ENCODE measurements around the gene LILRB1.

Gene LILRB1

GRCh38 chr19:54644056-54644455 is 13.8 kb downstream of the LILRB1 start:
- Histone ChIP-seq H3K4me3 (peak overlapping the region in 1 of 10 experiments; percentile 28; a peak in 2 of 20 replicates), H3K4me1 (peaks cover 13 to 44% (median 23%) of the 10 kb centered on the region in 10 experiments)

GRCh38 chr19:54646331-54646841 is 16.1 kb downstream of the LILRB1 start:
- Histone ChIP-seq H3K9me3 (replicated peaks in 1 of 11) (no peaks in the 10 kb centered on the region), H3K27ac (no peak overlapping the region), H4K20me1 (no peaks in the 10 kb centered on the region), H3K4me2 (peak overlapping the region in 6 of 11 experiments; percentile 12 to 44 (median 30); a peak in 8 of 22 replicates), H3K4me3 (no peak overlapping the region), H3K4me1 (peaks cover 23 to 64% (median 32%) of the 10 kb centered on the region in 10 experiments), H3K36me3 (no peaks in the 10 kb centered on the region), H3K27me3 (no peaks in the 10 kb centered on the region), H3K9ac (no peak overlapping the region)
- TF ChIP-seq Cebpa-rat (IDR thresholded peaks at IDR 0.05), result no peak

More at GRCh38 chr19:54644056-54644455, 13.8 kb downstream of the LILRB1 start:
- Histone ChIP-seq H3K4me2 (peak overlapping the region in 7 of 11 experiments; percentile 18 to 86 (median 76); a peak in 13 of 22 replicates), H3K27ac (peak overlapping the region in 5 of 11 experiments; percentile 63 to 82 (median 75); a peak in 9 of 22 replicates), H3K27me3 (no peaks in the 10 kb centered on the region), H3K36me3 (no peaks in the 10 kb centered on the region), H4K20me1 (no peaks in the 10 kb centered on the region), H3K9me3 (replicated peaks in 1 of 11) (no peaks in the 10 kb centered on the region), H3K9ac (peak overlapping the region in 4 of 11 experiments; percentile 57 to 68 (median 64); a peak in 6 of 22 replicates)
- no peak for TF ChIP-seq Cebpa-rat (IDR thresholded peaks at IDR 0.05)

- Histone ChIP-seq H3K36me3 (no peaks in the 10 kb centered on the region), H3K9me3 (replicated peaks in 1 of 11) (no peaks in the 10 kb centered on the region), H3K4me3 (no peak overlapping the region), H3K4me2 (0 out of 22 replicates have a peak overlapping the region, but pooled peaks of 2 of the 11 experiments have one; percentile 13 to 15), H3K9ac (no peak overlapping the region), H4K20me1 (no peaks in the 10 kb centered on the region), H3K27ac (no peak overlapping the region), H3K27me3 (no peaks in the 10 kb centered on the region), H3K4me1 (peaks cover 23 to 61% (median 28%) of the 10 kb centered on the region in 10 experiments)
- no peak for TF ChIP-seq Cebpa-rat (IDR thresholded peaks at IDR 0.05)
These were observed 17.8 kb downstream of the LILRB1 start for GRCh38 chr19:54648129-54648528.

- no peak overlapping the region for H3K9ac ChIP-seq
- TF ChIP-seq Cebpa-rat (IDR thresholded peaks at IDR 0.05), result peak in 4 of 11 experiments; percentile 8 to 68 (median 38); a peak in 4 of 22 replicates
- peaks cover 24 to 66% (median 36%) of the 10 kb centered on the region in 10 experiments for H3K4me1 ChIP-seq
- H4K20me1 ChIP-seq, result no peaks in the 10 kb centered on the region
- H3K9me3 ChIP-seq (replicated peaks in 1 of 11), result no peaks in the 10 kb centered on the region
- no peak overlapping the region for H3K27ac ChIP-seq
- no peak overlapping the region for H3K4me3 ChIP-seq
- H3K36me3 ChIP-seq, result no peaks in the 10 kb centered on the region
- peak overlapping the region; percentile 11 to 79 (median 43); a peak in 19 of 22 replicates for H3K4me2 ChIP-seq
- H3K27me3 ChIP-seq, result no peaks in the 10 kb centered on the region
These were observed 19.9 kb downstream of the LILRB1 start for GRCh38 chr19:54650108-54650655.

- Histone ChIP-seq H3K27me3 (no peaks in the 10 kb centered on the region), H3K9ac (no peak overlapping the region; a peak in 1 of 22 replicates), H3K27ac (peak overlapping the region in 2 of 11 experiments; percentile 5 to 72; a peak in 3 of 22 replicates), H4K20me1 (no peaks in the 10 kb centered on the region), H3K9me3 (replicated peaks in 1 of 11) (no peaks in the 10 kb centered on the region), H3K36me3 (no peaks in the 10 kb centered on the region), H3K4me2 (peak overlapping the region in 3 of 11 experiments; percentile 72 to 93 (median 84); a peak in 5 of 22 replicates), H3K4me1 (peaks cover 26 to 87% (median 35%) of the 10 kb centered on the region in 10 experiments), H3K4me3 (no peak overlapping the region)
- no peak for TF ChIP-seq Cebpa-rat (IDR thresholded peaks at IDR 0.05)
These were observed 23.0 kb downstream of the LILRB1 start for GRCh38 chr19:54653181-54653809.

GRCh38 chr19:54654447-54655321 is 24.4 kb downstream of the LILRB1 start:
- no peaks in the 10 kb centered on the region for H3K36me3 ChIP-seq
- no peaks in the 10 kb centered on the region for H4K20me1 ChIP-seq
- peak overlapping the region in 7 of 11 experiments; percentile 19 to 80 (median 47); a peak in 10 of 22 replicates for H3K27ac ChIP-seq
- peaks cover 26 to 90% (median 37%) of the 10 kb centered on the region in 10 experiments for H3K4me1 ChIP-seq
- H3K4me3 ChIP-seq, result no peak overlapping the region
- H3K9ac ChIP-seq, result peak overlapping the region in 3 of 11 experiments; percentile 33 to 76 (median 74); a peak in 6 of 22 replicates
- peak overlapping the region; percentile 22 to 93 (median 52) for H3K4me2 ChIP-seq
- no peaks in the 10 kb centered on the region for H3K27me3 ChIP-seq
- peak in 4 of 11 experiments; percentile 6 to 79 (median 46); a peak in 3 of 22 replicates for TF ChIP-seq Cebpa-rat (IDR thresholded peaks at IDR 0.05)
- H3K9me3 ChIP-seq (replicated peaks in 1 of 11), result peaks cover 0 to 6% (median 0%) of the 10 kb centered on the region in 11 experiments; a peak in 1 of 22 replicates

- peaks cover 55 to 83% (median 62%) of the 10 kb centered on the region in 10 experiments for H3K4me1 ChIP-seq
- no peak overlapping the region for H3K27ac ChIP-seq
These were observed 29.0 kb downstream of the LILRB1 start for GRCh38 chr19:54659300-54659699.

GRCh38 chr19:54660306-54660705 is 30.0 kb downstream of the LILRB1 start:
- H3K4me3 ChIP-seq, result peak overlapping the region in 7 of 10 experiments; percentile 30 to 74 (median 59); a peak in 6 of 20 replicates
- TF ChIP-seq Cebpa-rat (IDR thresholded peaks at IDR 0.05), result no peak
- peaks cover 0 to 16% (median 0%) of the 10 kb centered on the region in 11 experiments; a peak in 5 of 22 replicates for H4K20me1 ChIP-seq
- H3K4me1 ChIP-seq, result peaks cover 55 to 83% (median 59%) of the 10 kb centered on the region in 10 experiments
- H3K36me3 ChIP-seq, result peaks cover under 1 to 19% (median 15%) of the 10 kb centered on the region in 11 experiments; a peak in 21 of 22 replicates
- H3K4me2 ChIP-seq, result peak overlapping the region; percentile 83 to 100 (median 94)
- H3K27ac ChIP-seq, result peak overlapping the region; percentile 77 to 98 (median 90); a peak in 21 of 22 replicates
- peaks cover 0 to 6% (median 0%) of the 10 kb centered on the region in 11 experiments; a peak in 1 of 22 replicates for H3K9me3 ChIP-seq (replicated peaks in 1 of 11)
- no peaks in the 10 kb centered on the region for H3K27me3 ChIP-seq
- peak overlapping the region; percentile 74 to 98 (median 86); a peak in 21 of 22 replicates for H3K9ac ChIP-seq

More at GRCh38 chr19:54659300-54659699, 29.0 kb downstream of the LILRB1 start:
- H3K27me3 ChIP-seq, result no peaks in the 10 kb centered on the region
- peaks cover 0 to 6% (median 0%) of the 10 kb centered on the region in 11 experiments; a peak in 1 of 22 replicates for H3K9me3 ChIP-seq (replicated peaks in 1 of 11)
- H4K20me1 ChIP-seq, result peaks cover 0 to 6% (median 0%) of the 10 kb centered on the region in 11 experiments; a peak in 4 of 22 replicates
- no peak overlapping the region for H3K9ac ChIP-seq
- no peak for TF ChIP-seq Cebpa-rat (IDR thresholded peaks at IDR 0.05)
- no peak overlapping the region for H3K4me3 ChIP-seq
- H3K36me3 ChIP-seq, result peaks cover 0 to 9% (median 5%) of the 10 kb centered on the region in 11 experiments; a peak in 15 of 22 replicates
- H3K4me2 ChIP-seq, result peak overlapping the region in 4 of 11 experiments; percentile 93 to 100 (median 98); a peak in 6 of 22 replicates

Data from BLaER1 treated with 17β-estradiol and CSF1 and Interleukin-3, amounts not matched to agents 10 nM and 100 nM (cell line).